Osteoblast (primary cell): ENCODE data around the gene EDN2. TPM values are rescaled to one million over a fixed set of nuclear protein-coding genes. Genes with fewer than 3 reads are reported as not detected.

ENCODE experiments used
- DNase-seq: peaks from one replicate; pipeline ENCODE4 v3.0.0; 2011; ENCODE audit warnings: low spot score, mixed read lengths; ENCODE audit not compliant: insufficient read length; ENCODE audit errors: missing footprints
- H2AFZ ChIP-seq: 2 replicates; pipeline ENCODE4 v1.6.0; 2011; ENCODE audit warnings: mild to moderate bottlenecking, low read length
- H3K27ac ChIP-seq: 2 replicates; pipeline ENCODE4 v1.5.1; 2011; ENCODE audit warnings: mild to moderate bottlenecking, low read depth, low read length, moderate library complexity
- H3K27me3 ChIP-seq: 2 replicates; pipeline ENCODE4 v1.6.0; 2012; ENCODE audit warnings: mild to moderate bottlenecking, control low read depth, inconsistent platforms, low read length, moderate library complexity; ENCODE audit not compliant: insufficient read depth
- H3K36me3 ChIP-seq: 2 replicates; pipeline ENCODE4 v1.5.1; 2011; ENCODE audit warnings: mild to moderate bottlenecking, low read length, control low read depth, moderate library complexity; ENCODE audit not compliant: insufficient read depth
- H3K4me1 ChIP-seq: 2 replicates; pipeline ENCODE4 v1.5.1; 2011; ENCODE audit warnings: mild to moderate bottlenecking, low read length, control low read depth, moderate library complexity; ENCODE audit not compliant: insufficient read depth
- H3K4me2 ChIP-seq: 2 replicates; pipeline ENCODE4 v1.6.0; 2011; ENCODE audit warnings: mild to moderate bottlenecking, low read length; ENCODE audit not compliant: insufficient read depth
- H3K4me3 ChIP-seq: fragments of 200-600 bp; sonication (generic); 3 replicates; pipeline ENCODE4 v1.5.1; 2012; ENCODE audit warnings: mild to moderate bottlenecking, low read length, inconsistent platforms; ENCODE audit not compliant: insufficient read depth
- H3K79me2 ChIP-seq: 2 replicates; pipeline ENCODE4 v1.6.0; 2012; ENCODE audit warnings: mild to moderate bottlenecking, low read length, control low read depth, inconsistent platforms; ENCODE audit not compliant: insufficient read depth
- H3K9me3 ChIP-seq: 2 replicates; pipeline ENCODE4 v1.5.1; 2011; ENCODE audit warnings: low read depth, low read length, control low read depth
- H4K20me1 ChIP-seq: 2 replicates; pipeline ENCODE4 v1.6.0; 2012; ENCODE audit warnings: mild to moderate bottlenecking, low read length, control low read depth; ENCODE audit not compliant: insufficient read depth
- CTCF ChIP-seq: IDR thresholded peaks from 2 replicates; pipeline ENCODE4 v1.5.1; 2011; ENCODE audit warnings: mild to moderate bottlenecking, low read depth, low read length, moderate library complexity; ENCODE audit errors: extremely low read depth
- total RNA-seq: library from RNA; depleted of rRNA; stranded (reverse); fragments of >200 nt; gene quantifications from 2 replicates; pipeline ENCODE4 v1.2.3, GENCODE V29; 2012

The EDN2 gene
- total RNA-seq, 1 donor, result not detected

- no peak overlapping the region for H3K27ac ChIP-seq
- no peak overlapping the region for H3K4me3 ChIP-seq
- peaks cover 4% of the 10 kb centered on the region for H4K20me1 ChIP-seq
- H3K4me1 ChIP-seq, result peaks cover 13% of the 10 kb centered on the region
- H3K9me3 ChIP-seq, result no peaks in the 10 kb centered on the region
- no peaks in the 10 kb centered on the region for H3K79me2 ChIP-seq
- no peak overlapping the region for H3K4me2 ChIP-seq
- DNase-seq, result peak; percentile 75
- no peaks in the 10 kb centered on the region for H3K36me3 ChIP-seq
- no peaks in the 10 kb centered on the region for H3K27me3 ChIP-seq
- no peak overlapping the region for H2AFZ ChIP-seq
- no peak for TF ChIP-seq CTCF
These were observed 6.2 kb downstream of the EDN2 start for GRCh38 chr1:41478118-41478748.

- no peak overlapping the region for H2AFZ ChIP-seq
- H3K36me3 ChIP-seq, result no peaks in the 10 kb centered on the region
- no peaks in the 10 kb centered on the region for H3K9me3 ChIP-seq
- no peak overlapping the region for H3K4me2 ChIP-seq
- H3K79me2 ChIP-seq, result no peaks in the 10 kb centered on the region
- H3K27me3 ChIP-seq, result no peaks in the 10 kb centered on the region
- peaks cover 13% of the 10 kb centered on the region for H3K4me1 ChIP-seq
- TF ChIP-seq CTCF, result no peak
- DNase-seq, result peak; percentile 93
- no peak overlapping the region for H3K4me3 ChIP-seq
- peaks cover 4% of the 10 kb centered on the region for H4K20me1 ChIP-seq
- no peak overlapping the region for H3K27ac ChIP-seq
These were observed 7.6 kb downstream of the EDN2 start for GRCh38 chr1:41476807-41477361.

- peak; percentile 69 for DNase-seq
- Histone ChIP-seq H3K9me3 (no peaks in the 10 kb centered on the region), H3K27ac (no peak overlapping the region), H3K36me3 (no peaks in the 10 kb centered on the region), H3K27me3 (no peaks in the 10 kb centered on the region), H2AFZ (no peak overlapping the region), H3K4me1 (peaks cover 13% of the 10 kb centered on the region), H3K4me2 (no peak overlapping the region), H3K4me3 (no peak overlapping the region), H3K79me2 (no peaks in the 10 kb centered on the region), H4K20me1 (peaks cover 4% of the 10 kb centered on the region)
- peak; percentile 35 for TF ChIP-seq CTCF
These were observed 8.5 kb downstream of the EDN2 start for GRCh38 chr1:41475859-41476567.

- no peak overlapping the region for H3K4me2 ChIP-seq
- no peak overlapping the region for H2AFZ ChIP-seq
- H3K36me3 ChIP-seq, result no peaks in the 10 kb centered on the region
- H3K27me3 ChIP-seq, result peaks cover 1% of the 10 kb centered on the region
- H3K79me2 ChIP-seq, result no peaks in the 10 kb centered on the region
- H3K27ac ChIP-seq, result no peak overlapping the region
- H3K9me3 ChIP-seq, result no peaks in the 10 kb centered on the region
- DNase-seq, result peak; percentile 61
- peaks cover 13% of the 10 kb centered on the region for H3K4me1 ChIP-seq
- no peak for TF ChIP-seq CTCF
- no peak overlapping the region for H3K4me3 ChIP-seq
- peaks cover 4% of the 10 kb centered on the region for H4K20me1 ChIP-seq
These were observed 9.1 kb downstream of the EDN2 start for GRCh38 chr1:41475346-41475745.
